OCI-LY7 (cell line): ENCODE measurements around the gene COPA. TPM values are rescaled to one million over a fixed set of nuclear protein-coding genes. Genes with fewer than 3 reads are reported as not detected.

Experiments
- BruUV-seq: library from RNA; stranded (reverse); fragments of 400-500 nt; replicated peaks from 2 replicates; lab custom pipeline; 2021; lab: Mats Ljungman, UMichigan
- CTCF ChIA-PET: fragments of 300-600 bp; sonication (Branson Sonifier 250); formaldehyde crosslinking; loops from one replicate; lab custom pipeline; 2022; ENCODE audit warnings: antibody characterized with exemption; ENCODE audit not compliant: unreplicated experiment; lab: Charles Lee
- POLR2A ChIA-PET: fragments of 300-600 bp; sonication (Branson Sonifier 250); formaldehyde crosslinking; loops from one replicate; lab custom pipeline; 2022; ENCODE audit warnings: antibody characterized with exemption; lab: Charles Lee
- DNase-seq: peaks from one replicate; pipeline ENCODE4 v3.0.0-alpha.2; 2015; ENCODE audit warnings: low spot score
- H2AFZ ChIP-seq: fragments of 200-600 bp; sonication (generic), shearing (Covaris generic); 2 replicates; pipeline ENCODE4 v1.6.1; 2014; ENCODE audit warnings: mild to moderate bottlenecking, antibody characterized with exemption, low read length, moderate library complexity
- H3K27ac ChIP-seq: fragments of 200-600 bp; sonication (generic); 2 replicates; pipeline ENCODE4 v1.5.1; 2014; ENCODE audit warnings: mixed run types, low read depth, mild to moderate bottlenecking, moderate library complexity, low read length, inconsistent platforms; ENCODE audit not compliant: poor library complexity, severe bottlenecking
- H3K36me3 ChIP-seq: fragments of 200-600 bp; sonication (generic); 2 replicates; pipeline ENCODE4 v1.6.1; 2014; ENCODE audit warnings: mild to moderate bottlenecking, antibody characterized with exemption, low read length, moderate library complexity, mixed read lengths; ENCODE audit not compliant: insufficient read depth
- H3K4me1 ChIP-seq: fragments of 200-600 bp; sonication (generic); 2 replicates; pipeline ENCODE4 v1.5.1; 2014; ENCODE audit warnings: mild to moderate bottlenecking, low read length; ENCODE audit not compliant: insufficient read depth, poor library complexity, severe bottlenecking
- H3K4me2 ChIP-seq: fragments of 200-600 bp; sonication (generic); 2 replicates; pipeline ENCODE4 v1.6.1; 2014; ENCODE audit warnings: mild to moderate bottlenecking, low read length
- H3K4me3 ChIP-seq: fragments of 200-600 bp; sonication (generic); 2 replicates; pipeline ENCODE4 v1.5.1; 2014; ENCODE audit warnings: mild to moderate bottlenecking, low read depth, low read length; ENCODE audit not compliant: poor library complexity, severe bottlenecking
- H3K79me2 ChIP-seq: fragments of 200-600 bp; sonication (generic); 2 replicates; pipeline ENCODE4 v1.6.1; 2016; ENCODE audit warnings: low read depth, mild to moderate bottlenecking, low read length, moderate library complexity, mixed read lengths; ENCODE audit not compliant: insufficient read depth
- H3K9me2 ChIP-seq: fragments of 200-600 bp; sonication (generic); 2 replicates; pipeline ENCODE4 v1.6.1; 2016; ENCODE audit warnings: mild to moderate bottlenecking, low read length, mixed read lengths; ENCODE audit not compliant: insufficient read depth
- H3K9me3 ChIP-seq: fragments of 200-600 bp; sonication (generic); 2 replicates; pipeline ENCODE4 v1.6.1; 2014; ENCODE audit warnings: mild to moderate bottlenecking, mixed run types, low read length, mixed read lengths
- H4K20me1 ChIP-seq: fragments of 200-600 bp; sonication (generic); 2 replicates; pipeline ENCODE4 v1.6.1; 2014; ENCODE audit warnings: mild to moderate bottlenecking, antibody characterized with exemption, low read length, moderate library complexity, mixed read lengths; ENCODE audit not compliant: insufficient read depth
- CTCF ChIP-seq: fragments of 200-600 bp; sonication (generic); conservative IDR thresholded peaks from 2 replicates; pipeline ENCODE4 v1.5.1; 2014; ENCODE audit warnings: mild to moderate bottlenecking, antibody characterized with exemption, low read length, moderate library complexity, mixed read lengths
- EZH2phosphoT487 ChIP-seq: fragments of 200-600 bp; sonication (generic); IDR thresholded peaks from 2 replicates; pipeline ENCODE4 v1.6.1; 2018; ENCODE audit warnings: low read depth, borderline replicate concordance, mild to moderate bottlenecking, mixed run types, antibody characterized with exemption, low read length, moderate library complexity, mixed read lengths
- intact Hi-C: fragments of 100-400 bp; cut with micrococcal nuclease; formaldehyde crosslinking; loops from one replicate; pipeline ENCODE4 v1.10.0; 2022; ENCODE audit not compliant: unreplicated experiment
- total RNA-seq, 2 experiments: library from RNA; depleted of rRNA in 1 of 2; stranded (reverse); fragments of >200 nt in 1 of 2; shearing (Covaris generic) in 1 of 2; gene quantifications; 2 replicates each; pipeline ENCODE4 v1.2.3, GENCODE V29; 2014 to 2022

Gene COPA
- total RNA-seq, 2 experiments from 2014 or later: 74.2 to 138 TPM

DNA sequence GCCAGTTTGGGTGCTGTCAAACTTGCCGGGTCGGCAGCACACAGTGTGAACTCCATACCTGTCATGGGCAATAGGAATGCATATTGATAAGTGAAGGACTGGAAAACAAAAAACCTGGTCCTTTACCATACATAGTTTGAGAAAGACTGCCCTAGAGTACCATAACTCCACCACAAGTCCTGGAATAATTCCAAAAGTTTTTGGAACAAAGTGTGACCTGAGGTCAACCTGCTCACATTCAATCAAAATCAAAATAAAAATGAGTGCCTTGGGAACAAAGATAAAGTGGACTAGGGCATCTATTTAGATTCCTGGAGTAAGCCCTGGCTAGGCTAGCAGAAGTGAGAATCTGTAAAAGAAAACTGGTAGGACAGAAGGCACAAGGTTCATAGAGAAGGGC is 65.7 kb downstream of the COPA start:
- BruUV-seq: no TSS peak
- Histone ChIP-seq H2AFZ (no peak overlapping the region), H3K4me3 (no peak overlapping the region), H4K20me1 (no peaks in the 10 kb centered on the region), H3K27ac (no peak overlapping the region), H3K9me3 (no peaks in the 10 kb centered on the region), H3K79me2 (no peaks in the 10 kb centered on the region), H3K4me1 (no peaks in the 10 kb centered on the region), H3K36me3 (peaks cover 60% of the 10 kb centered on the region), H3K4me2 (no peak overlapping the region), H3K9me2 (no peaks in the 10 kb centered on the region)
- CTCF ChIA-PET: interaction anchor here (1.2 kb wide), 1 partner anchor 14 kb away, joined by 3 read pairs; no protein-coding TSS in a partner anchor
- POLR2A ChIA-PET: interaction anchor here (0.5 kb wide), 1 partner anchor 87 kb away, joined by 3 read pairs; the partner anchor contains the start of gene CASQ1
- no peak for TF ChIP-seq CTCF
- no peak for TF ChIP-seq EZH2phosphoT487
- intact Hi-C loops: no loop called here
- DNase-seq: no peak

GRCh38 chr1:160271025-160271424 is 72.0 kb downstream of the COPA start:
- intact Hi-C loops: no loop called here
- H3K9me3 ChIP-seq: no peaks in the 10 kb centered on the region
- H3K4me3 ChIP-seq: no peak overlapping the region
- H3K4me1 ChIP-seq: no peaks in the 10 kb centered on the region
- no peak overlapping the region for H2AFZ ChIP-seq
- H4K20me1 ChIP-seq: no peaks in the 10 kb centered on the region
- POLR2A ChIA-PET: interaction anchor here (1.2 kb wide), 1 partner anchor 21 kb away, joined by 3 read pairs; no protein-coding TSS in a partner anchor
- CTCF ChIA-PET: no interaction called here
- H3K79me2 ChIP-seq: no peaks in the 10 kb centered on the region
- DNase-seq: no peak
- no peaks in the 10 kb centered on the region for H3K9me2 ChIP-seq
- peaks cover 3% of the 10 kb centered on the region; the same call in 1 of the 2 replicates for H3K36me3 ChIP-seq
- H3K27ac ChIP-seq: no peak overlapping the region
- no peak for TF ChIP-seq CTCF
- TF ChIP-seq EZH2phosphoT487: no peak
- BruUV-seq: no TSS peak
- no peak overlapping the region for H3K4me2 ChIP-seq

- no TSS peak for BruUV-seq
- no peaks in the 10 kb centered on the region for H4K20me1 ChIP-seq
- H3K4me3 ChIP-seq: no peak overlapping the region
- CTCF ChIA-PET: no interaction called here
- H3K4me1 ChIP-seq: peaks cover 5% of the 10 kb centered on the region
- POLR2A ChIA-PET: interaction anchor here (0.6 to 1.5 kb wide), 5 partner anchors 13 to 759 kb away, joined by 3 to 5 read pairs (median 3); no protein-coding TSS in a partner anchor
- intact Hi-C loops: no loop called here
- no peak overlapping the region for H3K27ac ChIP-seq
- H3K36me3 ChIP-seq: no peaks in the 10 kb centered on the region
- H3K4me2 ChIP-seq: no peak overlapping the region
- TF ChIP-seq CTCF (no peak), EZH2phosphoT487 (no peak)
- no peaks in the 10 kb centered on the region for H3K79me2 ChIP-seq
- DNase-seq: no peak
- H3K9me2 ChIP-seq: no peaks in the 10 kb centered on the region
- H3K9me3 ChIP-seq: no peaks in the 10 kb centered on the region
- no peak overlapping the region for H2AFZ ChIP-seq
Measured at GRCh38 chr1:160267284-160267991, 75.6 kb downstream of the COPA start.
